Fibroblast of mammary gland (primary cell): Measurements from ENCODE around the gene PLEKHA6.
A peak's percentile ranks its signal among the peaks of the same experiment; 100 is the strongest.

Experiments
- DNase-seq: peaks from one replicate; pipeline ENCODE4 v3.0.0-alpha.2; 2010; ENCODE audit warnings: low read depth
- H3K4me3 ChIP-seq: 2 replicates; pipeline ENCODE4 v1.5.1; 2011; ENCODE audit warnings: low read depth, mild to moderate bottlenecking, low read length, moderate library complexity; ENCODE audit not compliant: control insufficient read depth
- CTCF ChIP-seq: conservative IDR thresholded peaks from 2 replicates; pipeline ENCODE4 v1.5.1; 2011; ENCODE audit warnings: low read depth, low read length, inconsistent platforms; ENCODE audit not compliant: control insufficient read depth, insufficient read depth

PLEKHA6 gene

GRCh38 chr1:204186597-204186996 lies 173.1 kb downstream of the PLEKHA6 start:
- H3K4me3 ChIP-seq: no peak overlapping the region
- no peak for TF ChIP-seq CTCF
- no peak for DNase-seq

- no peak for TF ChIP-seq CTCF
- no peak overlapping the region for H3K4me3 ChIP-seq
- DNase-seq: no peak
Observed at GRCh38 chr1:204181116-204181515, 178.6 kb downstream of the PLEKHA6 start.

GRCh38 chr1:204180133-204180532 lies 179.6 kb downstream of the PLEKHA6 start:
- TF ChIP-seq CTCF: no peak
- no peak overlapping the region for H3K4me3 ChIP-seq
- DNase-seq: no peak

- TF ChIP-seq CTCF: no peak
- H3K4me3 ChIP-seq: no peak overlapping the region
- DNase-seq: no peak
Observed at GRCh38 chr1:204178487-204179281, 181.0 kb downstream of the PLEKHA6 start.

- peak; percentile 19 for DNase-seq
- no peak for TF ChIP-seq CTCF
- H3K4me3 ChIP-seq: no peak overlapping the region
Observed at GRCh38 chr1:204177133-204177532, 182.6 kb downstream of the PLEKHA6 start.

- TF ChIP-seq CTCF: no peak
- no peak for DNase-seq
- no peak overlapping the region for H3K4me3 ChIP-seq
Observed at GRCh38 chr1:204176049-204176448, 183.7 kb downstream of the PLEKHA6 start.
